Adrenal gland (tissue), 5 donors: ENCODE measurements around the gene KLHL29.

Source experiments
- CTCF ChIP-seq, 6 experiments: fragments of 450-650 bp in 4 of 6; fragments of 200-600 bp in 2 of 6; sonication (generic) in 1 of 6; IDR thresholded peaks; 1 replicate in 5 of 6; 2 replicates in 1 of 6; pipeline versions ENCODE4 v1.5.1 to v1.8.0; 2016 to 2021; ENCODE audit warnings: antibody characterized with exemption in 6 of 6, mild to moderate bottlenecking in 2 of 6, moderate library complexity in 1 of 6
- POLR2A ChIP-seq, 2 donors: fragments of 450-650 bp; IDR thresholded peaks; one replicate each; pipeline ENCODE4 v1.6.1; 2017; ENCODE audit warnings: antibody characterized with exemption in 2 of 2, mild to moderate bottlenecking in 2 of 2, moderate library complexity in 1 of 2
- donor health status: DM: no; HTN: no; CAD: no.

- TF ChIP-seq CTCF (IDR thresholded peaks at IDR 0.05): no peak
- TF ChIP-seq POLR2A (IDR thresholded peaks at IDR 0.05): no peak
Measured at GRCh38 chr2:23495661-23496114, 110.7 kb downstream of the KLHL29 start.
